SH-SY5Y (cell line): Measurements from ENCODE around the gene MEN1.

Experiments
- GATA2 ChIP-seq: IDR thresholded peaks from 2 replicates; pipeline ENCODE4 v1.6.1; 2011; ENCODE audit warnings: mild to moderate bottlenecking, low read depth, low read length
- GATA3 ChIP-seq: IDR thresholded peaks from 2 replicates; pipeline ENCODE4 v1.6.1; 2011; ENCODE audit warnings: low read depth, mild to moderate bottlenecking, low read length, moderate library complexity

Gene MEN1

GRCh38 chr11:64850979-64851567 is 40.7 kb upstream of the MEN1 start:
- TF ChIP-seq GATA3 (no peak), GATA2 (no peak)

GRCh38 chr11:64849598-64850356 is 39.4 kb upstream of the MEN1 start:
- TF ChIP-seq GATA3, result no peak
- TF ChIP-seq GATA2, result no peak

- no peak for TF ChIP-seq GATA2
- TF ChIP-seq GATA3, result no peak
These were observed 38.7 kb upstream of the MEN1 start for GRCh38 chr11:64848826-64849597.

- no peak for TF ChIP-seq GATA2
- TF ChIP-seq GATA3, result no peak
These were observed 38.0 kb upstream of the MEN1 start for GRCh38 chr11:64848214-64848825.

GRCh38 chr11:64846998-64847666 is 36.8 kb upstream of the MEN1 start:
- TF ChIP-seq GATA3, result no peak

GRCh38 chr11:64845129-64845775 is 34.9 kb upstream of the MEN1 start:
- no peak for TF ChIP-seq GATA3
- no peak for TF ChIP-seq GATA2

- TF ChIP-seq GATA3, result no peak
- no peak for TF ChIP-seq GATA2
These were observed 34.2 kb upstream of the MEN1 start, which contains the start of gene CDC42BPG for GRCh38 chr11:64844330-64845128. Gene CDC42BPG, minus strand, starts transcription at chr11:64844653. Its CDS starts 84 bp downstream, at chr11:64844569.

- TF ChIP-seq GATA2 (no peak), GATA3 (no peak)
These were observed 33.5 kb upstream of the MEN1 start for GRCh38 chr11:64843686-64844329.

- no peak for TF ChIP-seq GATA2
- no peak for TF ChIP-seq GATA3
These were observed 32.7 kb upstream of the MEN1 start for GRCh38 chr11:64842851-64843685.

GRCh38 chr11:64842366-64842759 is 32.0 kb upstream of the MEN1 start:
- TF ChIP-seq GATA2 (no peak), GATA3 (no peak)

GRCh38 chr11:64841592-64842365 is 31.4 kb upstream of the MEN1 start:
- TF ChIP-seq GATA2 (no peak), GATA3 (no peak)
